ENCODE measurements around the gene C16orf54. TPM values are rescaled to one million over a fixed set of nuclear protein-coding genes. Genes with fewer than 3 reads are reported as not detected.
"Not testable (repeated sequence)": the region's sequence is repeated elsewhere in the genome, so short reads cannot be mapped to it uniquely, and the experiment has no call there.

Gene C16orf54
- total and polyA plus RNA-seq, 9 of the 15 experiments (the other 6 are each of a cell fraction or from before 2014, with no cell fraction given): 0.09 TPM; not detected in 8

DNA sequence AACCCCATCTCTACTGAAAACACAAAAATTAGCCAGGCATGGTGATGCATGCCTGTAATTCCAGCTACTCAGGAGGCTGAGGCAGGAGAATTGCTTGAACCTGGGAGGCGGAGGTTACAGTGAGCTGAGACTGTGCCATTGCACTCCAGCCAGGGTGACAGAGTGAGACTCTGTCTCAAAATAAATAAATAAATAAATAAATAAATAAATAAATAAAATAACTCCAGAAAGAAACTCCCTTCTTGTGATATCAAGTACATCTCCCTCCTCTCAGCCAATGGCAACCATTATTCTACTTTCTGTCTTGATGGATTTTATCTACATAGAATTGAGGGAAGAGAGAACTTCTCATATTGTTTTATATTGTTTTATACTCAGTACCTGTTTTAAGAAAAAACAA, 38.6 kb downstream of the C16orf54 start:
- CTCF ChIA-PET (ENCODE audit: low intra/inter-chr PET ratio): interaction anchor here (0.5 kb wide), 1 partner anchor 39 kb away, joined by 3 read pairs; no protein-coding TSS in a partner anchor
- DNase-seq (ENCODE audit: extremely low read depth in 1 of 4, low spot score in 3 of 4); H3K4me2 ChIP-seq (ENCODE audit: insufficient read depth, low read length); H3K27me3 ChIP-seq (ENCODE audit: control insufficient read depth in 2 of 2, insufficient read depth in 2 of 2, low read length in 2 of 2); BruUV-seq (replicated peaks); H4K20me1 ChIP-seq (replicated peaks; ENCODE audit: control insufficient read depth, insufficient read depth, low read length); H3K36me3 ChIP-seq (ENCODE audit: control insufficient read depth, insufficient read depth, low read length); POLR2A ChIA-PET; ATAC-seq; H2AFZ ChIP-seq (ENCODE audit: low read depth, low read length); FAIRE-seq; H3K79me2 ChIP-seq (ENCODE audit: control insufficient read depth, insufficient read depth, low read length); H3K4me3 ChIP-seq; H3K9ac ChIP-seq (ENCODE audit: insufficient read depth in 1 of 2, low read depth in 2 of 2, low read length in 2 of 2); H3K9me3 ChIP-seq (replicated peaks; ENCODE audit: control insufficient read depth, insufficient read depth, low read depth, low read length); H3K9me1 ChIP-seq (ENCODE audit: control insufficient read depth, insufficient read depth, low read length); H3K27ac ChIP-seq (ENCODE audit: extremely low read depth, low read depth, low read length); in situ Hi-C loops (cut with MboI): not testable (repeated sequence)
- 100% methylated on average over 1 of the region's 1 CpG for WGBS (ENCODE audit: insufficient coverage, low coverage, missing lambda C conversion rate)
- H3K4me1 ChIP-seq (replicated peaks in 1 of 2; ENCODE audit: control insufficient read depth in 2 of 2, insufficient read depth in 2 of 2, low read length in 2 of 2): peaks cover 8 to 17% of the 10 kb centered on the region in 2 experiments
- intact Hi-C loops (cut with micrococcal nuclease): loop anchor here (10.0 kb wide), 1 partner anchor 78 kb away; no protein-coding TSS in a partner anchor

DNA sequence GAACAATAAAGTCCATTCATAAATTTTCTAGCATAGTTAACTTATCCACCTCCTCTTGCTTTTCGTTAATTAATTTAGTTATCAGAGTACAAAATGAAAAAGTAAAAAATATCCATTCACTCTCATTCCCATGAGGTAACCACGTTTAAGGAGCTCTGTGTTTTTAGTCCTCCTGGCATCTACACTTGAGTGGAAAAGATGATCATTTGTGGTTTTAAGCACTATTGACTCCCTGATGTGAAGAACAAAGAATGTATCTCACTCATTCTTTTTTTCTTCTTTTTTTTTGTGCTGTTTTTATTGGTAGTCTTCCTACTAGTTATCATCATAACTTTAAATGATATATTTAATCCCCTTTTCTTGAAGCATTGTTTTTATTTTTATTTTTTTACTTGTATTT, 40.8 kb downstream of the C16orf54 start:
- H3K27ac ChIP-seq (ENCODE audit: extremely low read depth, low read depth, low read length): no peak overlapping the region
- CTCF ChIA-PET (ENCODE audit: low intra/inter-chr PET ratio): no interaction called here
- no peaks in the 10 kb centered on the region for H3K9me1 ChIP-seq (ENCODE audit: control insufficient read depth, insufficient read depth, low read length)
- 25% methylated on average over 2 of the region's 2 CpGs for WGBS (ENCODE audit: insufficient coverage, low coverage, missing lambda C conversion rate)
- no peak for DNase-seq (ENCODE audit: extremely low read depth in 1 of 4, low spot score in 3 of 4)
- no peak overlapping the region for H2AFZ ChIP-seq (ENCODE audit: low read depth, low read length)
- POLR2A ChIA-PET: interaction anchor here (1.0 to 1.1 kb wide), 2 partner anchors 16 to 85 kb away, joined by 3 read pairs; no protein-coding TSS in a partner anchor
- H3K79me2 ChIP-seq (ENCODE audit: control insufficient read depth, insufficient read depth, low read length): no peaks in the 10 kb centered on the region
- H3K4me1 ChIP-seq (replicated peaks in 1 of 2; ENCODE audit: control insufficient read depth in 2 of 2, insufficient read depth in 2 of 2, low read length in 2 of 2): peaks cover 3 to 10% of the 10 kb centered on the region in 2 experiments; a peak in 3 of 5 replicates
- no peak for TF ChIP-seq ZNF717 (CRISPR knock-in tag; IDR thresholded peaks at IDR 0.05)
- no peak for TF ChIP-seq TOE1 (IDR thresholded peaks at IDR 0.05; ENCODE audit: borderline replicate concordance)
- TF ChIP-seq TOE1 (CRISPR knock-in tag; IDR thresholded peaks at IDR 0.05; ENCODE audit: borderline replicate concordance, low read depth): no peak
- no peak for TF ChIP-seq SREBF1 (IDR thresholded peaks at IDR 0.05; ENCODE audit: borderline replicate concordance, low read depth, low read length)
- TF ChIP-seq NR2C1 (IDR thresholded peaks at IDR 0.05): no peak
- TF ChIP-seq NR2C1 (tag; IDR thresholded peaks at IDR 0.05): no peak
- no peak for TF ChIP-seq STAT5A (IDR thresholded peaks at IDR 0.05; ENCODE audit: borderline replicate concordance, low read length)
- no peak for TF ChIP-seq ZKSCAN8 (CRISPR knock-in tag; IDR thresholded peaks at IDR 0.05)
- no peak for TF ChIP-seq SMARCE1 (IDR thresholded peaks at IDR 0.05)
- no peak for TF ChIP-seq GABPB1 (CRISPR knock-in tag; IDR thresholded peaks at IDR 0.05)
- H3K9me3 ChIP-seq (replicated peaks; ENCODE audit: control insufficient read depth, insufficient read depth, low read depth, low read length): no peaks in the 10 kb centered on the region
- in situ Hi-C loops (cut with MboI) (no loop called here), intact Hi-C loops (cut with micrococcal nuclease) (loop anchor here (10.0 kb wide), 1 partner anchor 80 kb away; no protein-coding TSS in a partner anchor)
- FAIRE-seq: no peak
- H3K9ac ChIP-seq (ENCODE audit: insufficient read depth in 1 of 2, low read depth in 2 of 2, low read length in 2 of 2): no peak overlapping the region
- H4K20me1 ChIP-seq (replicated peaks; ENCODE audit: control insufficient read depth, insufficient read depth, low read length): no peaks in the 10 kb centered on the region
- no peaks in the 10 kb centered on the region for H3K36me3 ChIP-seq (ENCODE audit: control insufficient read depth, insufficient read depth, low read length)
- ATAC-seq: no peak
- no peak overlapping the region for H3K4me2 ChIP-seq (ENCODE audit: insufficient read depth, low read length)
- H3K27me3 ChIP-seq (ENCODE audit: control insufficient read depth in 2 of 2, insufficient read depth in 2 of 2, low read length in 2 of 2): no peaks in the 10 kb centered on the region
- BruUV-seq (replicated peaks): no TSS peak
- no peak overlapping the region for H3K4me3 ChIP-seq
